ENCODE data around the gene LIX1. TPM values are rescaled to one million over a fixed set of nuclear protein-coding genes. Genes with fewer than 3 reads are reported as not detected.

The LIX1 gene
- total and polyA plus RNA-seq, 2 of the 8 experiments (the other 6 are each of a cell fraction or from before 2014, with no cell fraction given), result 0.26 to 0.45 TPM

DNA sequence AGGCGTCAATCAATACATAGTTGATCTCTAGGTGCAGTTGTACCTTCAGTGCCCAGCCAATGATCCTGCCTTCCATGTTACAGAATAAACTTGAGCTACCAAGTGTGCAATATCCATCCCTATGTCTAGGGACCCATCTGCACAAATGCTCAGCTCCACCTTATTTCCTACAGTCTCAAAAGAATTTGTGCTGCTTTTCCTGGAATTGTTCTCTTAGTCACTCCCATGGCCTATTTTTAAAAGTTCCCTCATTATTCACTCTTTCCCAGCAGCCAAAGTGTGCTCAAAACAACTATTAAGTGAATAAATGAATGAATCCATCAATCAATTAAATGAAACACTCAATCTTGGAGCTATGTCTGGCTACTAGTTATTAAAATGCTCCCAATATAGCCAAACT lies 14.7 kb downstream of the LIX1 start (continued):
- TF ChIP-seq, protein P1, sequence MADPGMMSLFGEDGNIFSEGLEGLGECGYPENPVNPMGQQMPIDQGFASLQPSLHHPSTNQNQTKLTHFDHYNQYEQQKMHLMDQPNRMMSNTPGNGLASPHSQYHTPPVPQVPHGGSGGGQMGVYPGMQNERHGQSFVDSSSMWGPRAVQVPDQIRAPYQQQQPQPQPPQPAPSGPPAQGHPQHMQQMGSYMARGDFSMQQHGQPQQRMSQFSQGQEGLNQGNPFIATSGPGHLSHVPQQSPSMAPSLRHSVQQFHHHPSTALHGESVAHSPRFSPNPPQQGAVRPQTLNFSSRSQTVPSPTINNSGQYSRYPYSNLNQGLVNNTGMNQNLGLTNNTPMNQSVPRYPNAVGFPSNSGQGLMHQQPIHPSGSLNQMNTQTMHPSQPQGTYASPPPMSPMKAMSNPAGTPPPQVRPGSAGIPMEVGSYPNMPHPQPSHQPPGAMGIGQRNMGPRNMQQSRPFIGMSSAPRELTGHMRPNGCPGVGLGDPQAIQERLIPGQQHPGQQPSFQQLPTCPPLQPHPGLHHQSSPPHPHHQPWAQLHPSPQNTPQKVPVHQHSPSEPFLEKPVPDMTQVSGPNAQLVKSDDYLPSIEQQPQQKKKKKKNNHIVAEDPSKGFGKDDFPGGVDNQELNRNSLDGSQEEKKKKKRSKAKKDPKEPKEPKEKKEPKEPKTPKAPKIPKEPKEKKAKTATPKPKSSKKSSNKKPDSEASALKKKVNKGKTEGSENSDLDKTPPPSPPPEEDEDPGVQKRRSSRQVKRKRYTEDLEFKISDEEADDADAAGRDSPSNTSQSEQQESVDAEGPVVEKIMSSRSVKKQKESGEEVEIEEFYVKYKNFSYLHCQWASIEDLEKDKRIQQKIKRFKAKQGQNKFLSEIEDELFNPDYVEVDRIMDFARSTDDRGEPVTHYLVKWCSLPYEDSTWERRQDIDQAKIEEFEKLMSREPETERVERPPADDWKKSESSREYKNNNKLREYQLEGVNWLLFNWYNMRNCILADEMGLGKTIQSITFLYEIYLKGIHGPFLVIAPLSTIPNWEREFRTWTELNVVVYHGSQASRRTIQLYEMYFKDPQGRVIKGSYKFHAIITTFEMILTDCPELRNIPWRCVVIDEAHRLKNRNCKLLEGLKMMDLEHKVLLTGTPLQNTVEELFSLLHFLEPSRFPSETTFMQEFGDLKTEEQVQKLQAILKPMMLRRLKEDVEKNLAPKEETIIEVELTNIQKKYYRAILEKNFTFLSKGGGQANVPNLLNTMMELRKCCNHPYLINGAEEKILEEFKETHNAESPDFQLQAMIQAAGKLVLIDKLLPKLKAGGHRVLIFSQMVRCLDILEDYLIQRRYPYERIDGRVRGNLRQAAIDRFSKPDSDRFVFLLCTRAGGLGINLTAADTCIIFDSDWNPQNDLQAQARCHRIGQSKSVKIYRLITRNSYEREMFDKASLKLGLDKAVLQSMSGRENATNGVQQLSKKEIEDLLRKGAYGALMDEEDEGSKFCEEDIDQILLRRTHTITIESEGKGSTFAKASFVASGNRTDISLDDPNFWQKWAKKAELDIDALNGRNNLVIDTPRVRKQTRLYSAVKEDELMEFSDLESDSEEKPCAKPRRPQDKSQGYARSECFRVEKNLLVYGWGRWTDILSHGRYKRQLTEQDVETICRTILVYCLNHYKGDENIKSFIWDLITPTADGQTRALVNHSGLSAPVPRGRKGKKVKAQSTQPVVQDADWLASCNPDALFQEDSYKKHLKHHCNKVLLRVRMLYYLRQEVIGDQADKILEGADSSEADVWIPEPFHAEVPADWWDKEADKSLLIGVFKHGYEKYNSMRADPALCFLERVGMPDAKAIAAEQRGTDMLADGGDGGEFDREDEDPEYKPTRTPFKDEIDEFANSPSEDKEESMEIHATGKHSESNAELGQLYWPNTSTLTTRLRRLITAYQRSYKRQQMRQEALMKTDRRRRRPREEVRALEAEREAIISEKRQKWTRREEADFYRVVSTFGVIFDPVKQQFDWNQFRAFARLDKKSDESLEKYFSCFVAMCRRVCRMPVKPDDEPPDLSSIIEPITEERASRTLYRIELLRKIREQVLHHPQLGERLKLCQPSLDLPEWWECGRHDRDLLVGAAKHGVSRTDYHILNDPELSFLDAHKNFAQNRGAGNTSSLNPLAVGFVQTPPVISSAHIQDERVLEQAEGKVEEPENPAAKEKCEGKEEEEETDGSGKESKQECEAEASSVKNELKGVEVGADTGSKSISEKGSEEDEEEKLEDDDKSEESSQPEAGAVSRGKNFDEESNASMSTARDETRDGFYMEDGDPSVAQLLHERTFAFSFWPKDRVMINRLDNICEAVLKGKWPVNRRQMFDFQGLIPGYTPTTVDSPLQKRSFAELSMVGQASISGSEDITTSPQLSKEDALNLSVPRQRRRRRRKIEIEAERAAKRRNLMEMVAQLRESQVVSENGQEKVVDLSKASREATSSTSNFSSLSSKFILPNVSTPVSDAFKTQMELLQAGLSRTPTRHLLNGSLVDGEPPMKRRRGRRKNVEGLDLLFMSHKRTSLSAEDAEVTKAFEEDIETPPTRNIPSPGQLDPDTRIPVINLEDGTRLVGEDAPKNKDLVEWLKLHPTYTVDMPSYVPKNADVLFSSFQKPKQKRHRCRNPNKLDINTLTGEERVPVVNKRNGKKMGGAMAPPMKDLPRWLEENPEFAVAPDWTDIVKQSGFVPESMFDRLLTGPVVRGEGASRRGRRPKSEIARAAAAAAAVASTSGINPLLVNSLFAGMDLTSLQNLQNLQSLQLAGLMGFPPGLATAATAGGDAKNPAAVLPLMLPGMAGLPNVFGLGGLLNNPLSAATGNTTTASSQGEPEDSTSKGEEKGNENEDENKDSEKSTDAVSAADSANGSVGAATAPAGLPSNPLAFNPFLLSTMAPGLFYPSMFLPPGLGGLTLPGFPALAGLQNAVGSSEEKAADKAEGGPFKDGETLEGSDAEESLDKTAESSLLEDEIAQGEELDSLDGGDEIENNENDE (IDR thresholded peaks at IDR 0.05; ENCODE audit: insufficient replicate concordance, low read length), result no peak
- no peak for TF ChIP-seq SP2 (IDR thresholded peaks at IDR 0.05; ENCODE audit: low read length)
- no peak for TF ChIP-seq JUND (IDR thresholded peaks at IDR 0.05; ENCODE audit: low read length)
- TF ChIP-seq CHD1 (IDR thresholded peaks at IDR 0.05; ENCODE audit: low read depth, low read length), result no peak
- TF ChIP-seq SUZ12 (IDR thresholded peaks at IDR 0.05; ENCODE audit: low read length), result no peak
- no peak for TF ChIP-seq RNF2 (IDR thresholded peaks at IDR 0.05; ENCODE audit: borderline replicate concordance, low read depth, low read length, missing control alignments, poor library complexity, severe bottlenecking)
- TF ChIP-seq BRCA1 (IDR thresholded peaks at IDR 0.05; ENCODE audit: low read depth, low read length), result no peak
- no peak for TF ChIP-seq KDM5A (IDR thresholded peaks at IDR 0.05; ENCODE audit: low read length)
